ENCODE results near the gene MCIDAS.

GRCh38 chr5:55172937-55173686 lies 54.0 kb downstream of the MCIDAS start, which contains the start of gene CDC20B:
- TF ChIP-seq, protein P1, sequence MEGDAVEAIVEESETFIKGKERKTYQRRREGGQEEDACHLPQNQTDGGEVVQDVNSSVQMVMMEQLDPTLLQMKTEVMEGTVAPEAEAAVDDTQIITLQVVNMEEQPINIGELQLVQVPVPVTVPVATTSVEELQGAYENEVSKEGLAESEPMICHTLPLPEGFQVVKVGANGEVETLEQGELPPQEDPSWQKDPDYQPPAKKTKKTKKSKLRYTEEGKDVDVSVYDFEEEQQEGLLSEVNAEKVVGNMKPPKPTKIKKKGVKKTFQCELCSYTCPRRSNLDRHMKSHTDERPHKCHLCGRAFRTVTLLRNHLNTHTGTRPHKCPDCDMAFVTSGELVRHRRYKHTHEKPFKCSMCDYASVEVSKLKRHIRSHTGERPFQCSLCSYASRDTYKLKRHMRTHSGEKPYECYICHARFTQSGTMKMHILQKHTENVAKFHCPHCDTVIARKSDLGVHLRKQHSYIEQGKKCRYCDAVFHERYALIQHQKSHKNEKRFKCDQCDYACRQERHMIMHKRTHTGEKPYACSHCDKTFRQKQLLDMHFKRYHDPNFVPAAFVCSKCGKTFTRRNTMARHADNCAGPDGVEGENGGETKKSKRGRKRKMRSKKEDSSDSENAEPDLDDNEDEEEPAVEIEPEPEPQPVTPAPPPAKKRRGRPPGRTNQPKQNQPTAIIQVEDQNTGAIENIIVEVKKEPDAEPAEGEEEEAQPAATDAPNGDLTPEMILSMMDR (IDR thresholded peaks at IDR 0.05; ENCODE audit: insufficient read depth, low read length, poor library complexity, severe bottlenecking) = no peak
- no peak for TF ChIP-seq EZH2phosphoT487 (conservative IDR thresholded peaks at IDR 0.05; ENCODE audit: low read length)

All from SU-DHL-6 (cell line).